Loucy (cell line): ENCODE measurements around the gene OLFM1.

Experiments
- EZH2phosphoT487 ChIP-seq: fragments of 200-600 bp; IDR thresholded peaks from 2 replicates; pipeline ENCODE4 v1.6.1; 2018; ENCODE audit warnings: antibody characterized with exemption, mild to moderate bottlenecking, moderate library complexity, borderline replicate concordance
- TF ChIP-seq, protein P1 (sequence below): fragments of 200-600 bp; sonication (generic); conservative IDR thresholded peaks from 2 replicates; pipeline ENCODE4 v1.5.1; 2014; ENCODE audit warnings: mild to moderate bottlenecking, antibody characterized with exemption, low read length

DNA sequence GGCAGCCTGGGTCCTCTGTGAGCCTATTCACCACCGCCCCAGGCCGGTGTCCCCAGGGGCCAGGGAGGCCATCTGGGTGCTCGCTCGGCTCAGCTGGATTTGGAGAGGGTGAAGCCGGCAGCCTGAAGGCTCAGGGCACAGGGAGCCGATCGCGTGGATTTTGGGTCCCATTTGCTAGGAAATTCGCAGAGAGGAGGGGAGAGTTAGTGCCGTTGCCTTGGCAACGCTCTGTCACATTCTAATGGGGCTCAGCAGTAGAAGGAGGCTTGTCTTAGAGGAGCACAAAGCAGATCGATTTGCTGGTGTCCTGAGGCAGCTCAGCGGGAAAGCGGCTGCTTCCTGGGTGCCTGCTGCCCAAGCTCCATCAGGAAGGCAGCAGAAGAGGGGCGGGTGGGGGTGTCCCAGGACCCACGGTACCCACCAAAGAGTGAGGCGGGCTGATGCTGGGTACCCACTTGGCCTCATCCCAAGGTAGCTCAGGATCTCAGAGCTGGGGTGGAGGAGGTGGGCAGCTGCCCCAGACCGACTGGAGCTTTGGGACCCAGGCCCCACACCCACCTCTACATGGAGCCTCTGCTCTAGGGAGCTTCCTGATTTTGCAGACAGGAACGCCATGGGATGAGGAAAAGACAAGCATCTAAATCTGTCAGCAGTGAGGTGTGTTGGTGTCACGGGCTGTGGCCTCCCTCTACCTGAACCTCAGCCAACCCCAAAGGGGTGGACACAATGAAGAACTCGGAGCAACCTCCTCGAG is 17.1 kb upstream of the OLFM1 start:
- TF ChIP-seq, protein P1, sequence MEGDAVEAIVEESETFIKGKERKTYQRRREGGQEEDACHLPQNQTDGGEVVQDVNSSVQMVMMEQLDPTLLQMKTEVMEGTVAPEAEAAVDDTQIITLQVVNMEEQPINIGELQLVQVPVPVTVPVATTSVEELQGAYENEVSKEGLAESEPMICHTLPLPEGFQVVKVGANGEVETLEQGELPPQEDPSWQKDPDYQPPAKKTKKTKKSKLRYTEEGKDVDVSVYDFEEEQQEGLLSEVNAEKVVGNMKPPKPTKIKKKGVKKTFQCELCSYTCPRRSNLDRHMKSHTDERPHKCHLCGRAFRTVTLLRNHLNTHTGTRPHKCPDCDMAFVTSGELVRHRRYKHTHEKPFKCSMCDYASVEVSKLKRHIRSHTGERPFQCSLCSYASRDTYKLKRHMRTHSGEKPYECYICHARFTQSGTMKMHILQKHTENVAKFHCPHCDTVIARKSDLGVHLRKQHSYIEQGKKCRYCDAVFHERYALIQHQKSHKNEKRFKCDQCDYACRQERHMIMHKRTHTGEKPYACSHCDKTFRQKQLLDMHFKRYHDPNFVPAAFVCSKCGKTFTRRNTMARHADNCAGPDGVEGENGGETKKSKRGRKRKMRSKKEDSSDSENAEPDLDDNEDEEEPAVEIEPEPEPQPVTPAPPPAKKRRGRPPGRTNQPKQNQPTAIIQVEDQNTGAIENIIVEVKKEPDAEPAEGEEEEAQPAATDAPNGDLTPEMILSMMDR = no peak
- no peak for TF ChIP-seq EZH2phosphoT487
